DOHH2 (cell line): ENCODE data around the gene FNBP1L.
"Not testable (repeated sequence)": the region's sequence is repeated elsewhere in the genome, so short reads cannot be mapped to it uniquely, and the experiment has no call there.

Experiments
- H3F3A ChIP-seq: fragments of 200-600 bp; sonication (generic), shearing (Covaris generic); 2 replicates; pipeline ENCODE4 v1.6.0; 2016; ENCODE audit warnings: antibody characterized with exemption, mild to moderate bottlenecking; ENCODE audit not compliant: control insufficient read depth, insufficient read depth
- H3K27ac ChIP-seq: fragments of 200-600 bp; sonication (generic); 2 replicates; pipeline ENCODE4 v1.5.1; 2014; ENCODE audit warnings: low read depth, mild to moderate bottlenecking, low read length, moderate library complexity
- H3K27me3 ChIP-seq: fragments of 200-600 bp; sonication (generic); 2 replicates; pipeline ENCODE4 v1.6.1; 2014; ENCODE audit warnings: mild to moderate bottlenecking, low read length, mixed read lengths; ENCODE audit not compliant: control insufficient read depth
- H3K36me3 ChIP-seq: fragments of 200-600 bp; sonication (generic); 2 replicates; pipeline ENCODE4 v1.6.1; 2014; ENCODE audit warnings: mild to moderate bottlenecking, low read length, moderate library complexity, mixed read lengths; ENCODE audit not compliant: control insufficient read depth
- H3K4me1 ChIP-seq: fragments of 200-600 bp; sonication (generic); 2 replicates; pipeline ENCODE4 v1.6.1; 2014; ENCODE audit warnings: mild to moderate bottlenecking, low read length, mixed read lengths; ENCODE audit not compliant: control insufficient read depth
- H3K4me2 ChIP-seq: fragments of 200-600 bp; sonication (generic); 2 replicates; pipeline ENCODE4 v1.6.0; 2014; ENCODE audit warnings: mild to moderate bottlenecking, low read length, moderate library complexity
- H3K4me3 ChIP-seq: fragments of 200-600 bp; sonication (generic); 2 replicates; pipeline ENCODE4 v1.5.1; 2014; ENCODE audit warnings: mild to moderate bottlenecking, low read length, mixed read lengths
- H3K79me2 ChIP-seq: fragments of 200-600 bp; sonication (generic); 2 replicates; pipeline ENCODE4 v1.6.1; 2014; ENCODE audit warnings: mild to moderate bottlenecking, low read length, mixed read lengths; ENCODE audit not compliant: control insufficient read depth
- H3K9me2 ChIP-seq: fragments of 200-600 bp; sonication (generic); replicated peaks from 2 replicates; pipeline ENCODE4 v1.6.1; 2014; ENCODE audit warnings: mild to moderate bottlenecking, low read length, mixed read lengths; ENCODE audit not compliant: control insufficient read depth
- H3K9me3 ChIP-seq: fragments of 200-600 bp; sonication (generic); 2 replicates; pipeline ENCODE4 v1.6.1; 2014; ENCODE audit warnings: antibody characterized with exemption, low read length, mixed read lengths; ENCODE audit not compliant: control insufficient read depth, insufficient read depth
- H4K20me1 ChIP-seq: fragments of 200-600 bp; sonication (generic); 2 replicates; pipeline ENCODE4 v1.6.0; 2014; ENCODE audit warnings: low read depth, mild to moderate bottlenecking, antibody characterized with exemption, low read length, moderate library complexity; ENCODE audit not compliant: control insufficient read depth, insufficient read depth
- CTCF ChIP-seq: fragments of 200-600 bp; sonication (generic); IDR thresholded peaks from one replicate; pipeline ENCODE4 v1.5.1; 2014; ENCODE audit warnings: antibody characterized with exemption, mild to moderate bottlenecking, low read depth, low read length; ENCODE audit not compliant: poor library complexity, severe bottlenecking
- EZH2phosphoT487 ChIP-seq: fragments of 200-600 bp; sonication (generic); IDR thresholded peaks from 2 replicates; pipeline ENCODE4 v1.6.1; 2017; ENCODE audit warnings: borderline replicate concordance, mild to moderate bottlenecking, antibody characterized with exemption, low read length, moderate library complexity, mixed read lengths

FNBP1L gene

GRCh38 chr1:93459126-93459525, 11.2 kb downstream of the FNBP1L start:
- no peaks in the 10 kb centered on the region for H3K79me2 ChIP-seq
- no peaks in the 10 kb centered on the region for H4K20me1 ChIP-seq
- H3K36me3 ChIP-seq, result no peaks in the 10 kb centered on the region
- TF ChIP-seq EZH2phosphoT487 (no peak), CTCF (no peak)
- H3K27me3 ChIP-seq, result peaks cover under 1% of the 10 kb centered on the region; the same call in 1 of the 2 replicates
- no peak overlapping the region for H3K4me2 ChIP-seq
- peaks cover 6% of the 10 kb centered on the region for H3K4me1 ChIP-seq
- H3F3A ChIP-seq, result no peaks in the 10 kb centered on the region
- H3K27ac ChIP-seq, result no peak overlapping the region
- no peaks in the 10 kb centered on the region for H3K9me2 ChIP-seq
- no peak overlapping the region for H3K4me3 ChIP-seq
- no peaks in the 10 kb centered on the region for H3K9me3 ChIP-seq

DNA sequence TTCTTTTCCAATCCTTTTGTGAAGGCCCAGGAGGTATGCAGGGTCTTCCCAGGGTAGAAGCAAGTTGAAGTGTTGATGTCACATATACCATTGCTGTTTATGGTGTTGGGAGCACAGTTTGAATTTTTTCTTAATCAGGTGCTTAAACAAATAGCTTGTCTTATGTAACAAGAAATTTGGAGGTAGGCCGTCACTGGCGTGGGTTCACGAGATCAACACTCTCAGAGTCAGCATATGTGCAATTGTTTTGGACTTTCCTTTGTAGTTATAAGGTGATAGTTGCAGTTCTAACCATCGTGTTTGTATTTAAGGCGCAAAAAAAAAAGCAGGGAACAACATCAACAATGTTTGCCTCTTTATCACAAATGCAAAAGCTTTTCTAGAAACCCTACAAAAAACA, 13.3 kb downstream of the FNBP1L start:
- H3F3A ChIP-seq, result no peaks in the 10 kb centered on the region
- H3K27ac ChIP-seq, result no peak overlapping the region
- no peaks in the 10 kb centered on the region for H3K36me3 ChIP-seq
- no peaks in the 10 kb centered on the region for H3K27me3 ChIP-seq
- H3K9me3 ChIP-seq, result no peaks in the 10 kb centered on the region
- no peaks in the 10 kb centered on the region for H4K20me1 ChIP-seq
- H3K4me1 ChIP-seq, result peaks cover 6% of the 10 kb centered on the region
- no peak for TF ChIP-seq EZH2phosphoT487
- TF ChIP-seq CTCF, result no peak
- no peak overlapping the region for H3K4me2 ChIP-seq
- no peaks in the 10 kb centered on the region for H3K79me2 ChIP-seq
- no peak overlapping the region for H3K4me3 ChIP-seq
- no peaks in the 10 kb centered on the region for H3K9me2 ChIP-seq

GRCh38 chr1:93463960-93464359, 16.0 kb downstream of the FNBP1L start:
- Histone ChIP-seq H3K36me3 (no peaks in the 10 kb centered on the region), H3K4me1 (peaks cover 6% of the 10 kb centered on the region), H3F3A (no peaks in the 10 kb centered on the region), H3K79me2 (no peaks in the 10 kb centered on the region), H3K27me3 (no peaks in the 10 kb centered on the region), H3K27ac (no peak overlapping the region), H3K9me2 (no peaks in the 10 kb centered on the region), H3K4me3 (no peak overlapping the region), H4K20me1 (no peaks in the 10 kb centered on the region), H3K4me2 (no peak overlapping the region), H3K9me3 (no peaks in the 10 kb centered on the region)
- TF ChIP-seq CTCF, result no peak
- TF ChIP-seq EZH2phosphoT487, result no peak

GRCh38 chr1:93465371-93466082, 17.6 kb downstream of the FNBP1L start:
- H3K36me3 ChIP-seq, H3K79me2 ChIP-seq, H3K9me3 ChIP-seq, H3F3A ChIP-seq, H3K27me3 ChIP-seq, H3K4me3 ChIP-seq, H3K4me2 ChIP-seq, H4K20me1 ChIP-seq, H3K9me2 ChIP-seq, H3K4me1 ChIP-seq, H3K27ac ChIP-seq: not testable (repeated sequence)
